Activated B cell treated with CpG ODN at 0.5 μM for 24 hours (primary cell): Measurements from ENCODE around the gene EWSR1. TPM values are rescaled to one million over a fixed set of nuclear protein-coding genes. Genes with fewer than 3 reads are reported as not detected.
"Not testable (repeated sequence)": the region's sequence is repeated elsewhere in the genome, so short reads cannot be mapped to it uniquely, and the experiment has no call there.

Source experiments
- ATAC-seq: fragments of 200-7000 bp; cut with Tn5 transposase; one replicate; pipeline ENCODE4 v1.10.0; 2021; ENCODE audit warnings: low read depth, mild to moderate bottlenecking, moderate library complexity
- CTCF ChIA-PET: fragments of 350-600 bp; sonication (Branson Sonifier 250); formaldehyde crosslinking; loops from one replicate; lab custom pipeline; 2021; ENCODE audit warnings: antibody characterized with exemption; lab: Charles Lee
- POLR2A ChIA-PET: fragments of 350-600 bp; sonication (Branson Sonifier 250); formaldehyde crosslinking; loops from one replicate; lab custom pipeline; 2021; ENCODE audit warnings: antibody characterized with exemption; lab: Charles Lee
- DNase-seq: peaks from one replicate; pipeline ENCODE4 v3.0.0; 2022
- H3K27ac Mint-ChIP-seq: one replicate; pipeline ENCODE4 v1.8.0; 2020; ENCODE audit warnings: mixed read lengths
- H3K27me3 Mint-ChIP-seq: one replicate; pipeline ENCODE4 v1.8.0; 2021; ENCODE audit warnings: mixed read lengths
- H3K36me3 Mint-ChIP-seq: one replicate; pipeline ENCODE4 v1.8.0; 2021; ENCODE audit warnings: low read depth, mixed read lengths
- H3K4me1 Mint-ChIP-seq: one replicate; pipeline ENCODE4 v1.8.0; 2021; ENCODE audit warnings: mixed read lengths
- H3K4me3 Mint-ChIP-seq: one replicate; pipeline ENCODE4 v1.8.0; 2020; ENCODE audit warnings: mild to moderate bottlenecking, mixed read lengths
- H3K9me3 Mint-ChIP-seq: one replicate; pipeline ENCODE4 v1.8.0; 2020; ENCODE audit warnings: mixed read lengths
- intact Hi-C: fragments of 100-400 bp; cut with micrococcal nuclease; formaldehyde crosslinking; loops from one replicate; pipeline ENCODE4 v1.15.1; 2024
- total RNA-seq: library from RNA; stranded (reverse); gene quantifications from 2 replicates; pipeline ENCODE4 v1.2.3, GENCODE V29; 2022
- TF ChIP-seq, protein P1 (sequence below): fragments of 200-600 bp; IDR thresholded peaks from one replicate; pipeline ENCODE4 v1.8.0; 2022; ENCODE audit warnings: antibody characterized with exemption, mild to moderate bottlenecking

Gene EWSR1, protein sequence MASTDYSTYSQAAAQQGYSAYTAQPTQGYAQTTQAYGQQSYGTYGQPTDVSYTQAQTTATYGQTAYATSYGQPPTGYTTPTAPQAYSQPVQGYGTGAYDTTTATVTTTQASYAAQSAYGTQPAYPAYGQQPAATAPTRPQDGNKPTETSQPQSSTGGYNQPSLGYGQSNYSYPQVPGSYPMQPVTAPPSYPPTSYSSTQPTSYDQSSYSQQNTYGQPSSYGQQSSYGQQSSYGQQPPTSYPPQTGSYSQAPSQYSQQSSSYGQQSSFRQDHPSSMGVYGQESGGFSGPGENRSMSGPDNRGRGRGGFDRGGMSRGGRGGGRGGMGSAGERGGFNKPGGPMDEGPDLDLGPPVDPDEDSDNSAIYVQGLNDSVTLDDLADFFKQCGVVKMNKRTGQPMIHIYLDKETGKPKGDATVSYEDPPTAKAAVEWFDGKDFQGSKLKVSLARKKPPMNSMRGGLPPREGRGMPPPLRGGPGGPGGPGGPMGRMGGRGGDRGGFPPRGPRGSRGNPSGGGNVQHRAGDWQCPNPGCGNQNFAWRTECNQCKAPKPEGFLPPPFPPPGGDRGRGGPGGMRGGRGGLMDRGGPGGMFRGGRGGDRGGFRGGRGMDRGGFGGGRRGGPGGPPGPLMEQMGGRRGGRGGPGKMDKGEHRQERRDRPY
- total RNA-seq: 347 and 382 TPM in 2 replicates

DNA sequence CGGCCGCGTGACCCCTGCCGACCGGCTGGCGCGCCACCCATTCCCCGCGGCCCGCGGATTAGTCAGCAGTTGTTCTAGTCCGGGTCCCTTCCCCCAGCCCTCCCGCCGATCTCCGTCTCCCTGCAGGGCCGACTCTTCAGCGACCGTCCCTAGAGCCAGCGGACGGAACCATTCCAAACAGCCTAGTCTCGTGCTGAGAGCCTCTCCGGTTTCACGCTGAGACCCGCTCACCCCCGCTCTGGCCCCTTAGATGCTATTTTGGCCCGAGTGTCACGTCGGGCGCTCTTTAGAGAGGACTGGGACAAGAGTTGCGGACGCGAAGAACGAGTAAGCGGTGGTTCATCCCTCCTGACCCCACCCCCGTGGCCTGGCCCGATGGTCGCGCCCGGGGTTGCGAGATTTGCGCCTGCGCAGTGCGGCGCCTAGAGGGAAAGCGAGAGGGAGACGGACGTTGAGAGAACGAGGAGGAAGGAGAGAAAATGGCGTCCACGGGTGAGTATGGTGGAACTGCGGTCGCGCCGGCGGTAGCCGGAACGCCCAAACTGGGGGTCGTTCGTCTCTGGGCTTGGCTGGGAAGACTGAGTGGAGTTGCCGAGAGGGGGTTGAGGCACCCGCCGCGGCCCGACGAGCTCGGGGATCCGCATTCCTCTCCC is at the start of gene EWSR1, which contains the start of gene RHBDD3:
EWSR1 (plus strand) TSS at position 411 of the 653 bp plus-strand sequence; CDS start at position 480, 69 bp downstream.
RHBDD3 (minus strand) TSS at position 124 of the 653 bp plus-strand sequence. CDS start 2,355 bp downstream, outside the sequence.
- peak within 1 kb of the TSS; percentile 96 for H3K4me3 Mint-ChIP-seq
- H3K27me3 Mint-ChIP-seq: no peaks in the 10 kb centered on the region
- TF ChIP-seq, protein P1, sequence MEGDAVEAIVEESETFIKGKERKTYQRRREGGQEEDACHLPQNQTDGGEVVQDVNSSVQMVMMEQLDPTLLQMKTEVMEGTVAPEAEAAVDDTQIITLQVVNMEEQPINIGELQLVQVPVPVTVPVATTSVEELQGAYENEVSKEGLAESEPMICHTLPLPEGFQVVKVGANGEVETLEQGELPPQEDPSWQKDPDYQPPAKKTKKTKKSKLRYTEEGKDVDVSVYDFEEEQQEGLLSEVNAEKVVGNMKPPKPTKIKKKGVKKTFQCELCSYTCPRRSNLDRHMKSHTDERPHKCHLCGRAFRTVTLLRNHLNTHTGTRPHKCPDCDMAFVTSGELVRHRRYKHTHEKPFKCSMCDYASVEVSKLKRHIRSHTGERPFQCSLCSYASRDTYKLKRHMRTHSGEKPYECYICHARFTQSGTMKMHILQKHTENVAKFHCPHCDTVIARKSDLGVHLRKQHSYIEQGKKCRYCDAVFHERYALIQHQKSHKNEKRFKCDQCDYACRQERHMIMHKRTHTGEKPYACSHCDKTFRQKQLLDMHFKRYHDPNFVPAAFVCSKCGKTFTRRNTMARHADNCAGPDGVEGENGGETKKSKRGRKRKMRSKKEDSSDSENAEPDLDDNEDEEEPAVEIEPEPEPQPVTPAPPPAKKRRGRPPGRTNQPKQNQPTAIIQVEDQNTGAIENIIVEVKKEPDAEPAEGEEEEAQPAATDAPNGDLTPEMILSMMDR: no peak
- H3K36me3 Mint-ChIP-seq: peaks cover 52% of the 10 kb centered on the region
- DNase-seq (peak; percentile 99), ATAC-seq (peak; percentile 86)
- ChIA-PET POLR2A (interaction anchor here (0.6 to 1.7 kb wide), 4 partner anchors 9 to 468 kb away, joined by 3 to 6 read pairs (median 4); no protein-coding TSS in a partner anchor), CTCF (no interaction called here)
- H3K4me1 Mint-ChIP-seq: peaks cover 58% of the 10 kb centered on the region
- intact Hi-C loops: loop anchor here (1.0 to 10.0 kb wide), 9 partner anchors 23 to 1353 kb away; partner anchors contain the start of genes AP1B1, CHEK2, HSCB and KREMEN1
- no peaks in the 10 kb centered on the region for H3K9me3 Mint-ChIP-seq
- H3K27ac Mint-ChIP-seq: peak within 1 kb of the TSS; percentile 100

DNA sequence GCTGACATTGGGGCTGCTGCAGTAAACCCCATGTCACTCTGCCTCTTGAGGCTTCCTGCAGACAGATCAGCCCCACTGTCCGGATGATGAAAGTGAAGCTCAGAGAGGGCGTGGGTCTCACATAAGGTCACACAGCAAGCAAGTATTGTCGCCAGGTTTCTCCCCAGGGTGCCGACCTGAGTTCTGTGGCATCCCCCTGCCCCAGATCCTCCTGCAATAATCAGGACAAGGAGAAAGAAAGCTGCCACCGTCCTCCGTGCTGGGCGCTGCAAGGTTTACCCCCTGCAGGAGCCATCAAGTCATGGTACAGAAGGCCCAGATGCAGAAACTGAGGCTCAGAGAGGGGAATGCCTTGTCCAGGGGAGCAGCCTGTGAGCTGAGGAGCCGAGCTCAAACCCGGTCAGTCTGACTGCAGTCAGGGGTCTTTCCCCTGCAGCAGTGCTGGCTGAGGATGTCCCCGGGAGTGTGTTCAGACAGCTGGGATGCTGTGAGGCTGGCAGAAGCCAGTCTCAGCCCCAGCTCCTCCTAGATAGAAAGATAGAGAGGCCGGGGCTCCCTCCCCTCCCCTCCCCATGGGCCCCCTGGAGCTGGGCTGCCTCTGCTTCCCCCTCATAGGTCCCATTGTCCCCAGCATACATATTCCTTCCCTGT is 49.2 kb upstream of the EWSR1 start:
- ATAC-seq (no peak), DNase-seq (no peak)
- no peaks in the 10 kb centered on the region for H3K4me1 Mint-ChIP-seq
- ChIA-PET CTCF (no interaction called here), POLR2A (no interaction called here)
- TF ChIP-seq, protein P1: no peak
- no peak overlapping the region for H3K4me3 Mint-ChIP-seq
- no peak overlapping the region for H3K27ac Mint-ChIP-seq
- H3K27me3 Mint-ChIP-seq: peaks cover 44% of the 10 kb centered on the region
- no peaks in the 10 kb centered on the region for H3K36me3 Mint-ChIP-seq
- no peaks in the 10 kb centered on the region for H3K9me3 Mint-ChIP-seq
- intact Hi-C loops: no loop called here

DNA sequence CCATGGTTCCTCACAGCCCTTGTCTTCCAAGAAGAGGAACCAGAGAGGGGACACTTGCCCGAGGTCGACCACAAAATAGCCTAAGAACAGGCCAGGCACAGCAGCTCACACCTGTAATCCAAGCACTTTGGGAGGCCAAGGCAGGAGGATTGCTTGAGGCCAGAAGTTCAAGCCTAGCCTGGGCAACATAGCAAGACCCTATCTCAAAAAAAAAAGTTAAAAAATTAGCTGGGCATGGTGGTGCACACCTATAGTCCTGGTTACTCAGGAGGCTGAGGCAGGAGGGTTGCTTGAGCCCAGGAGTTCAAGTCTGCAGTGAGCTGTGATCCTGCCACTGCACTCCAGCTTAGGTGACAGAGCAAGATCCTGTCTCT is 48.7 kb upstream of the EWSR1 start:
- DNase-seq, ATAC-seq, intact Hi-C loops, POLR2A ChIA-PET, H3K4me1 Mint-ChIP-seq, H3K9me3 Mint-ChIP-seq, H3K4me3 Mint-ChIP-seq, H3K27ac Mint-ChIP-seq, H3K36me3 Mint-ChIP-seq: not testable (repeated sequence)
- CTCF ChIA-PET: interaction anchor here (0.6 kb wide), 1 partner anchor 21 kb away, joined by 3 read pairs; no protein-coding TSS in a partner anchor
- peaks cover 39% of the 10 kb centered on the region for H3K27me3 Mint-ChIP-seq

DNA sequence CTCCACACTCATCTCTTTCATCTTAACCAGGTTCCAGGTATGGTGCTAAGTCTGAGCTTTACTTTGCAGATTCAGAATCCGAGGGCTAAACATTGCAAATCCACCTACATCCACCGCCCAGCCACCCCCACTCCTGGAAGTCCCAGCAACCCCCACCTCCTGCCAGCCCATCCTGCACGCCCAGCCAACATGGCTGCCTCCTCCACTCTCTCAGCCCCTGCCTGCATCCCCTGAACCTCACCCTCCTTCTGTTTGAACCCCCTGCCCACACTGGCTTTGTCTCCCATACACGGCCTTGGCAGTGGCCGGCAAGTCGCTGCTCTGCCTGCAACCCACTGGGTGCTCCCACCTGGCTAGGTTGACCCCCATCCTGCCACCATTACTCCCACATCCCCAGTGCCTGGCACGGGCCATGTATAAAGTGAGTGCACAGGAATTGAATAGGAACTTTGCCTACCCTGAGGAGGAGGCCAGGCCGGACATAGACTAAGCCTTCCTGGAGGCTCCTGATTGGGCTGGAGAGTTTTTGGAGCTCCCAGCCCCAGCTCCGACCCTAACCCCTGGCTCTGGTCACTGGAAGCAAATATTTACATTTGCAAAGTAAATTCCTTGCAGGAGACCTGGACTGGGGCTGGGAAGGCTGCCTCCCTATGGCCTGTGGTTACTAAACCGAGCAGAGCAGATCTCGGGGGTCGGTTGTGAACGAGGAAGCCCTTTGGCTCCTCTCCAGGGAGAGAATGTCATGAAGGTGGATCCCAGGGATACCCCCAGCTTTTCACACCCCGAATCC is 48.0 kb upstream of the EWSR1 start:
- DNase-seq (no peak), ATAC-seq (no peak)
- Mint-ChIP-seq H3K27me3 (peaks cover 35% of the 10 kb centered on the region), H3K4me3 (no peak overlapping the region), H3K36me3 (no peaks in the 10 kb centered on the region), H3K9me3 (no peaks in the 10 kb centered on the region), H3K27ac (no peak overlapping the region), H3K4me1 (no peaks in the 10 kb centered on the region)
- TF ChIP-seq, protein P1: no peak
- ChIA-PET CTCF (interaction anchor here (0.6 kb wide), 1 partner anchor 22 kb away, joined by 3 read pairs; no protein-coding TSS in a partner anchor), POLR2A (no interaction called here)
- intact Hi-C loops: no loop called here
